VCaP (cell line): ENCODE data around the gene CBX2.
A peak's percentile ranks its signal among the peaks of the same experiment; 100 is the strongest.

Source experiments
- H3K27ac ChIP-seq: fragments of 450-650 bp; 2 replicates; pipeline ENCODE4 v1.5.1; 2017
- TF ChIP-seq, protein P1 (sequence below): fragments of 450-650 bp; conservative IDR thresholded peaks from 2 replicates; pipeline ENCODE4 v1.5.1; 2017; ENCODE audit warnings: mild to moderate bottlenecking, moderate library complexity

Gene CBX2

DNA sequence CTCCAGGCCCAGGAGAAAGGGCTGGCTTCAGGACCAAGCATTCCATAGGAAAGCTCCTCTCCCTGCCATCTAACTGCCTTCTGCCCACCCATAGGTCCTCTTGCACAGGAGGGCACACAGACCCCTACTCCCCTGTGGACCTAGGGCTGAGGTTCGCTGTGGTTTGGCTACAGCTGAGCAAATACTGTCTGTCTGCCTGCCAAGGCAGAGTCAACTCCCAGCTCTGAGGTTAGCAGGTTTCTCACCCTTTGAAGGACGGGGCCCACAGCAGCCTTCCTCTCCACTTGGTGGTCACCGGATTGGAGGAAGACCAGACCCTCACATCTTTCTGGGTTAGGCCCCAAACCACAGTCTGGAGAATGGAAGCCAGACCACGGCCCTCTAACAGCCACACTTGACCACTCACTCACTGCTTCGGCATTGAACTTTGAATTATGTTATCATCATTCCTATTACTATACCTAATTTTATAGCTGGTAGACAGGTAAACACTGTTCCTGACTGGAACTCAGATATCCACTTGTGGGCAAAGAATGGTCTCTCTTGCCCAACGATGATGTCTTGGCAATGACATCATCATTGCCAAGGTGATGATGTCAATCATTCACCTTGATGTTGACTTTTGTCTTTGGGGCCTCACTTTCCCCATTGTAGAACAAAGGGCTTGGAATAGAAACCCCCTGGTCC lies 47.1 kb downstream of the CBX2 start:
- no peak overlapping the region for H3K27ac ChIP-seq

GRCh38 chr17:79825580-79825921 lies 47.6 kb downstream of the CBX2 start:
- H3K27ac ChIP-seq = no peak overlapping the region
- TF ChIP-seq, protein P1, sequence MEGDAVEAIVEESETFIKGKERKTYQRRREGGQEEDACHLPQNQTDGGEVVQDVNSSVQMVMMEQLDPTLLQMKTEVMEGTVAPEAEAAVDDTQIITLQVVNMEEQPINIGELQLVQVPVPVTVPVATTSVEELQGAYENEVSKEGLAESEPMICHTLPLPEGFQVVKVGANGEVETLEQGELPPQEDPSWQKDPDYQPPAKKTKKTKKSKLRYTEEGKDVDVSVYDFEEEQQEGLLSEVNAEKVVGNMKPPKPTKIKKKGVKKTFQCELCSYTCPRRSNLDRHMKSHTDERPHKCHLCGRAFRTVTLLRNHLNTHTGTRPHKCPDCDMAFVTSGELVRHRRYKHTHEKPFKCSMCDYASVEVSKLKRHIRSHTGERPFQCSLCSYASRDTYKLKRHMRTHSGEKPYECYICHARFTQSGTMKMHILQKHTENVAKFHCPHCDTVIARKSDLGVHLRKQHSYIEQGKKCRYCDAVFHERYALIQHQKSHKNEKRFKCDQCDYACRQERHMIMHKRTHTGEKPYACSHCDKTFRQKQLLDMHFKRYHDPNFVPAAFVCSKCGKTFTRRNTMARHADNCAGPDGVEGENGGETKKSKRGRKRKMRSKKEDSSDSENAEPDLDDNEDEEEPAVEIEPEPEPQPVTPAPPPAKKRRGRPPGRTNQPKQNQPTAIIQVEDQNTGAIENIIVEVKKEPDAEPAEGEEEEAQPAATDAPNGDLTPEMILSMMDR = no peak

More for the DNA sequence above, 47.1 kb downstream of the CBX2 start:
- TF ChIP-seq, protein P1 = no peak

DNA sequence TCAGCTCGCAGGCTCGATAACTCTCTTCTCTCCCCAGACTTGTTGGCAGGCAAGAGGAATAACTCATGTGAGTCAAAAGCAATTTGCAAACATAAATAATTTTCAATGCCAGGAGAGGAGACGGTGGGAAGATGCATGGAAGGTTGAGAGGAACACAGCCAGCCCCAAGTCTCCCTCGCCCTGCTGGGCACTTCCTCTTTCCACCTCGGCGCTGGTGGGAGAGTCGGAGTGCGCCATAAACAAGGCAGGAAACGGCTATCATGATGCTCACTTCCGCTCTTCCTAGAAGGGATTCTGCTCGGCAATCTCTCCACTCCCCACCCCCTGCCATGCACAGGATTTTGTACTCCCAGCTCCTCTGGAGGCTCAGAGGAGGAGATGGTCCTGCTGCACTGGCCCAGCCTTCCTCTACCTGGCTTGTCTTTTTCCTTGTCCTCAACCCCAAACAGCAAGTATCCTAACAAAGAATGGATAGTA lies 48.3 kb downstream of the CBX2 start:
- H3K27ac ChIP-seq = no peak overlapping the region
- TF ChIP-seq, protein P1 = no peak

- H3K27ac ChIP-seq = peak overlapping the region; percentile 77; the same call in 1 of the 2 replicates
- TF ChIP-seq, protein P1 = no peak
These were observed 49.1 kb downstream of the CBX2 start for GRCh38 chr17:79826841-79827578.

- peak overlapping the region; percentile 77 for H3K27ac ChIP-seq
- TF ChIP-seq, protein P1 = no peak
These were observed 51.1 kb downstream of the CBX2 start for GRCh38 chr17:79829004-79829403.

GRCh38 chr17:79829457-79829856 lies 51.5 kb downstream of the CBX2 start:
- TF ChIP-seq, protein P1 = no peak
- peak overlapping the region; percentile 77 for H3K27ac ChIP-seq

GRCh38 chr17:79830303-79830702 lies 52.4 kb downstream of the CBX2 start:
- peak overlapping the region; percentile 77 for H3K27ac ChIP-seq

More at GRCh38 chr17:79830303-79830702, 52.4 kb downstream of the CBX2 start:
- TF ChIP-seq, protein P1 = no peak
